Breast epithelium (tissue), 4 donors: ENCODE results near the gene CYB561. TPM values are rescaled to one million over a fixed set of nuclear protein-coding genes. Genes with fewer than 3 reads are reported as not detected.

Experiments used
- DNase-seq, 2 donors: peaks; one replicate each; pipeline ENCODE4 v3.0.0-alpha.2; 2019; ENCODE audit warnings: low spot score in 2 of 2
- H3K27ac ChIP-seq, 2 donors: fragments of 200-600 bp; sonication (generic) in 1 of 2; one replicate each; pipeline ENCODE4 v1.5.1; 2016 to 2019; ENCODE audit warnings: mild to moderate bottlenecking in 1 of 2
- H3K27me3 ChIP-seq, 2 donors: fragments of 200-600 bp; sonication (generic) in 1 of 2; one replicate each; pipeline versions ENCODE4 v1.5.1 to v1.6.0; 2017 to 2019; ENCODE audit warnings: control low read depth in 1 of 2, mild to moderate bottlenecking in 1 of 2
- H3K36me3 ChIP-seq: fragments of 200-600 bp; one replicate; pipeline ENCODE4 v1.5.1; 2019
- H3K4me1 ChIP-seq, 2 donors: fragments of 200-600 bp; sonication (generic); one replicate each; pipeline ENCODE4 v1.5.1; 2016 to 2019; ENCODE audit warnings: control low read depth in 1 of 2
- H3K4me3 ChIP-seq, 3 donors: fragments of 200-600 bp; sonication (generic); 1 replicate in 2 of 3; 2 replicates in 1 of 3; pipeline ENCODE4 v1.5.1; 2016 to 2019; ENCODE audit warnings: mild to moderate bottlenecking in 3 of 3, moderate library complexity in 2 of 3
- H3K9me3 ChIP-seq, 2 donors: fragments of 200-600 bp; sonication (generic) in 1 of 2; one replicate each; pipeline ENCODE4 v1.5.1; 2016 to 2019; ENCODE audit warnings: control low read depth in 1 of 2
- POLR2A ChIP-seq: fragments of 450-650 bp; IDR thresholded peaks from one replicate; pipeline ENCODE4 v1.6.1; 2016; ENCODE audit warnings: antibody characterized with exemption, mild to moderate bottlenecking, moderate library complexity
- POLR2AphosphoS5 ChIP-seq, 3 donors: sonication (generic); formaldehyde crosslinking; IDR thresholded peaks; one replicate each; pipeline ENCODE4 v1.6.1; 2017; ENCODE audit warnings: antibody characterized with exemption in 3 of 3
- intact Hi-C: fragments of 100-400 bp; cut with DNase I; formaldehyde crosslinking; loops from one replicate; pipeline ENCODE4 v1.15.1; 2023; ENCODE audit warnings: low total_unique reads
- total RNA-seq, 3 donors: library from RNA; depleted of rRNA; stranded (reverse); fragments of >200 nt; gene quantifications; one replicate each; pipeline ENCODE4 v1.1.0, GENCODE V29; 2016
- TF ChIP-seq, protein P1 (sequence below), 3 donors: fragments of 450-650 bp; IDR thresholded peaks; one replicate each; pipeline ENCODE4 v1.5.1; 2016 to 2017; ENCODE audit warnings: antibody characterized with exemption in 3 of 3, mild to moderate bottlenecking in 3 of 3, moderate library complexity in 3 of 3

CYB561 gene
- total RNA-seq, 3 donors from 2014 or later: 14.6 to 52.4 (median 43.3) TPM

- Histone ChIP-seq H3K36me3 (no peaks in the 10 kb centered on the region), H3K27me3 (peaks cover 0 to 3% of the 10 kb centered on the region in 2 donors), H3K4me1 (peaks cover 7 to 13% of the 10 kb centered on the region in 2 donors), H3K9me3 (no peaks in the 10 kb centered on the region), H3K4me3 (peak overlapping the region; percentile 53 to 77 (median 59)), H3K27ac (peak overlapping the region in 1 of 2 donors; percentile 39)
- TF ChIP-seq POLR2A (no peak), POLR2AphosphoS5 (IDR thresholded peaks at IDR 0.05) (no peak)
- TF ChIP-seq, protein P1, sequence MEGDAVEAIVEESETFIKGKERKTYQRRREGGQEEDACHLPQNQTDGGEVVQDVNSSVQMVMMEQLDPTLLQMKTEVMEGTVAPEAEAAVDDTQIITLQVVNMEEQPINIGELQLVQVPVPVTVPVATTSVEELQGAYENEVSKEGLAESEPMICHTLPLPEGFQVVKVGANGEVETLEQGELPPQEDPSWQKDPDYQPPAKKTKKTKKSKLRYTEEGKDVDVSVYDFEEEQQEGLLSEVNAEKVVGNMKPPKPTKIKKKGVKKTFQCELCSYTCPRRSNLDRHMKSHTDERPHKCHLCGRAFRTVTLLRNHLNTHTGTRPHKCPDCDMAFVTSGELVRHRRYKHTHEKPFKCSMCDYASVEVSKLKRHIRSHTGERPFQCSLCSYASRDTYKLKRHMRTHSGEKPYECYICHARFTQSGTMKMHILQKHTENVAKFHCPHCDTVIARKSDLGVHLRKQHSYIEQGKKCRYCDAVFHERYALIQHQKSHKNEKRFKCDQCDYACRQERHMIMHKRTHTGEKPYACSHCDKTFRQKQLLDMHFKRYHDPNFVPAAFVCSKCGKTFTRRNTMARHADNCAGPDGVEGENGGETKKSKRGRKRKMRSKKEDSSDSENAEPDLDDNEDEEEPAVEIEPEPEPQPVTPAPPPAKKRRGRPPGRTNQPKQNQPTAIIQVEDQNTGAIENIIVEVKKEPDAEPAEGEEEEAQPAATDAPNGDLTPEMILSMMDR (IDR thresholded peaks at IDR 0.05): no peak
- DNase-seq: no peak
- intact Hi-C loops: no loop called here
Measured at GRCh38 chr17:63477480-63478440, 31.7 kb upstream of the CYB561 start.

- Histone ChIP-seq H3K27ac (peak within 1 kb of the TSS; percentile 39 to 58), H3K9me3 (no peaks in the 10 kb centered on the region), H3K4me1 (peaks cover 7 to 13% of the 10 kb centered on the region in 2 donors), H3K36me3 (no peaks in the 10 kb centered on the region), H3K27me3 (peaks cover 0 to 3% of the 10 kb centered on the region in 2 donors), H3K4me3 (peak within 1 kb of the TSS; percentile 53 to 77 (median 59))
- TF ChIP-seq POLR2A (no peak), POLR2AphosphoS5 (IDR thresholded peaks at IDR 0.05) (no peak)
- TF ChIP-seq, protein P1 (IDR thresholded peaks at IDR 0.05): no peak
- intact Hi-C loops: no loop called here
- DNase-seq: no peak
Measured at GRCh38 chr17:63476854-63477479, 30.9 kb upstream of the CYB561 start, which contains the start of gene ACE. Gene ACE (plus strand): TSS chr17:63477061. CDS start chr17:63477095, 34 bp downstream.

GRCh38 chr17:63476459-63476853 lies 30.4 kb upstream of the CYB561 start:
- no peak for DNase-seq
- H3K27me3 ChIP-seq: peaks cover 0 to 3% of the 10 kb centered on the region in 2 donors
- H3K36me3 ChIP-seq: no peaks in the 10 kb centered on the region
- TF ChIP-seq POLR2AphosphoS5 (IDR thresholded peaks at IDR 0.05) (no peak), POLR2A (no peak)
- TF ChIP-seq, protein P1 (IDR thresholded peaks at IDR 0.05): no peak
- H3K27ac ChIP-seq: peak overlapping the region; percentile 39 to 58
- peak overlapping the region; percentile 53 to 77 (median 59) for H3K4me3 ChIP-seq
- peaks cover 7 to 13% of the 10 kb centered on the region in 2 donors for H3K4me1 ChIP-seq
- H3K9me3 ChIP-seq: no peaks in the 10 kb centered on the region
- intact Hi-C loops: no loop called here

DNA sequence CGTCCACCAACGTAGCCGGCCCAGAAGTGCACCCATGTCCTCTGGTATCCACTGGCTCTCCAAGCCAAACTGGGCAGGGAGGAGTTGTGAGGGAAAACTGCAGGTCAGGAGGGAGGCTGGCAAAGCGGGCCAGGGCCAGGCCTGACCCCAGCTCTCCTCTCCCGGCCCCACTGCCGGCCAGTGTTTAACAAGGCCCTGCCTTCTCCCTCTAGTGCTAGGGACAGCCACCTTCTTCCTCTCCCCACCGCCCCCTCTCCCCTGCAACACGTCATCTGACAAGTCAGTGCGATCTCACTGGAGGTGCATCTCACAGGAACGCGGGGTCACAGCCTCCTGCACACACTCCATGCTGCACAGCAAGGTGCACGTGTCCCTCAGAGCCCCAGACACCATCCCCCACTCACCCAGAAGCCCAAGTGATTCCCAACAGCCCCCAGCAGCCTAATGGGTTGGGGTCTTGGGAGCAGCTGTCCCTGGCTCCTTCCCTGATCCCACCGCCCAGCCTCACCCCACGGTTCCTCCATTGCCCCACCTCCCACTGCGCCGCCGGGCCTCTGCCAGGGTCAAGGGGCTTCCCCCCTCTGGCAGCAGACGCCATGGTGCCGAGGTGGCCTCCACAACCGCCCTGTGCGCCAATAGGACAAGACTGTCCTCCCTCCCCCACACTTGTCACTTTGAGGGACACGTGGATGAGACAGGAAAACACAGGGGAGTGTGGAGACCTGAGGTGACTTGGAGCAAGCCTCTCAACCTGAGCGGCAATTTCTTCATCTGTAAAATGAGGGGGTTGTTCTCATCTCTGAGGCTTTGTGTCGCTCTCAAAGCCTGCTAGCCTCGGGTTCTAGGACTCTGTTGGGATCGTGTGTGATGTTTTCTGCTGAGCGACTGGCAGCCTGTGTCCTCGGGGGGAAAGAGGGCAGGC lies 29.6 kb upstream of the CYB561 start:
- Histone ChIP-seq H3K36me3 (no peaks in the 10 kb centered on the region), H3K4me3 (peak overlapping the region in 2 of 3 donors; percentile 59 to 77), H3K27me3 (peaks cover 0 to 3% of the 10 kb centered on the region in 2 donors), H3K4me1 (peaks cover 7 to 13% of the 10 kb centered on the region in 2 donors), H3K27ac (peak overlapping the region; percentile 39 to 58), H3K9me3 (no peaks in the 10 kb centered on the region)
- TF ChIP-seq, protein P1 (IDR thresholded peaks at IDR 0.05): no peak
- TF ChIP-seq POLR2A: no peak
- no peak for TF ChIP-seq POLR2AphosphoS5 (IDR thresholded peaks at IDR 0.05)
- DNase-seq: no peak
- intact Hi-C loops: no loop called here
